Astrocyte (in vitro differentiated cells and primary cell): Measurements from ENCODE around the gene GLB1L. TPM values are rescaled to one million over a fixed set of nuclear protein-coding genes. Genes with fewer than 3 reads are reported as not detected.

Experiments
- DNase-seq: peaks from one replicate; pipeline ENCODE4 v3.0.0-alpha.2; 2010; ENCODE audit warnings: low read depth
- FAIRE-seq: peaks from 2 replicates; lab custom pipeline; 2011; peaks lifted over from hg19 to GRCh38; lab: Jason Lieb, UNC
- H2AFZ ChIP-seq: 2 replicates; pipeline ENCODE4 v1.6.0; 2012; ENCODE audit warnings: low read depth, low read length, inconsistent platforms
- H3K27ac ChIP-seq: 2 replicates; pipeline ENCODE4 v1.5.1; 2011; ENCODE audit warnings: low read depth, low read length, inconsistent platforms
- H3K27me3 ChIP-seq: 2 replicates; pipeline ENCODE4 v1.6.0; 2011; ENCODE audit warnings: low read length, inconsistent platforms; ENCODE audit not compliant: insufficient read depth
- H3K36me3 ChIP-seq: 2 replicates; pipeline ENCODE4 v1.5.1; 2011; ENCODE audit warnings: low read length, inconsistent platforms; ENCODE audit not compliant: insufficient read depth
- H3K4me1 ChIP-seq: 2 replicates; pipeline ENCODE4 v1.5.1; 2011; ENCODE audit warnings: low read length, inconsistent platforms; ENCODE audit not compliant: insufficient read depth
- H3K4me2 ChIP-seq: 2 replicates; pipeline ENCODE4 v1.6.0; 2012; ENCODE audit warnings: low read length, inconsistent platforms
- H3K4me3 ChIP-seq: 2 replicates; pipeline ENCODE4 v1.5.1; 2011; ENCODE audit warnings: low read depth, mild to moderate bottlenecking, low read length, inconsistent platforms; ENCODE audit not compliant: insufficient read depth
- H3K79me2 ChIP-seq: 2 replicates; pipeline ENCODE4 v1.6.0; 2012; ENCODE audit warnings: mild to moderate bottlenecking, low read length, inconsistent platforms; ENCODE audit not compliant: insufficient read depth
- H3K9ac ChIP-seq: 2 replicates; pipeline ENCODE4 v1.6.0; 2012; ENCODE audit warnings: mild to moderate bottlenecking, low read length, inconsistent platforms
- H3K9me3 ChIP-seq: 2 replicates; pipeline ENCODE4 v1.5.1; 2012; ENCODE audit warnings: low read depth, mild to moderate bottlenecking, low read length, inconsistent platforms; ENCODE audit not compliant: insufficient read depth
- H4K20me1 ChIP-seq: 2 replicates; pipeline ENCODE4 v1.6.0; 2012; ENCODE audit warnings: low read length, inconsistent platforms; ENCODE audit not compliant: insufficient read depth
- H3K27ac Mint-ChIP-seq: one replicate; pipeline ENCODE4 v1.8.0; 2021; ENCODE audit warnings: mild to moderate bottlenecking, mixed read lengths; ENCODE audit not compliant: unreplicated experiment
- H3K27me3 Mint-ChIP-seq: one replicate; pipeline ENCODE4 v1.8.0; 2021; ENCODE audit warnings: low read depth, mixed read lengths; ENCODE audit not compliant: unreplicated experiment
- H3K36me3 Mint-ChIP-seq: one replicate; pipeline ENCODE4 v1.8.0; 2021; ENCODE audit warnings: low read depth, mixed read lengths; ENCODE audit not compliant: unreplicated experiment
- H3K4me1 Mint-ChIP-seq: one replicate; pipeline ENCODE4 v1.8.0; 2021; ENCODE audit warnings: low read depth, mixed read lengths; ENCODE audit not compliant: unreplicated experiment
- H3K4me3 Mint-ChIP-seq: one replicate; pipeline ENCODE4 v1.8.0; 2021; ENCODE audit warnings: mild to moderate bottlenecking, moderate library complexity, mixed read lengths; ENCODE audit not compliant: unreplicated experiment
- H3K9me3 Mint-ChIP-seq: one replicate; pipeline ENCODE4 v1.8.0; 2021; ENCODE audit warnings: mild to moderate bottlenecking, mixed read lengths; ENCODE audit not compliant: unreplicated experiment
- EZH2 ChIP-seq: IDR thresholded peaks from 2 replicates; pipeline ENCODE4 v1.6.1; 2012; ENCODE audit warnings: mild to moderate bottlenecking, low read length, inconsistent platforms; ENCODE audit not compliant: insufficient read depth
- total RNA-seq: library from RNA; stranded (reverse); gene quantifications from 2 replicates; pipeline ENCODE4 v1.2.1, GENCODE V29; 2021
- TF ChIP-seq, protein P1 (sequence below): IDR thresholded peaks from 2 replicates; pipeline ENCODE4 v1.5.1; 2011; ENCODE audit warnings: low read depth, mild to moderate bottlenecking, inconsistent platforms, low read length, moderate library complexity; ENCODE audit not compliant: insufficient read depth

GLB1L gene
- total RNA-seq, 1 donor from 2014 or later: 2.7 TPM

DNA sequence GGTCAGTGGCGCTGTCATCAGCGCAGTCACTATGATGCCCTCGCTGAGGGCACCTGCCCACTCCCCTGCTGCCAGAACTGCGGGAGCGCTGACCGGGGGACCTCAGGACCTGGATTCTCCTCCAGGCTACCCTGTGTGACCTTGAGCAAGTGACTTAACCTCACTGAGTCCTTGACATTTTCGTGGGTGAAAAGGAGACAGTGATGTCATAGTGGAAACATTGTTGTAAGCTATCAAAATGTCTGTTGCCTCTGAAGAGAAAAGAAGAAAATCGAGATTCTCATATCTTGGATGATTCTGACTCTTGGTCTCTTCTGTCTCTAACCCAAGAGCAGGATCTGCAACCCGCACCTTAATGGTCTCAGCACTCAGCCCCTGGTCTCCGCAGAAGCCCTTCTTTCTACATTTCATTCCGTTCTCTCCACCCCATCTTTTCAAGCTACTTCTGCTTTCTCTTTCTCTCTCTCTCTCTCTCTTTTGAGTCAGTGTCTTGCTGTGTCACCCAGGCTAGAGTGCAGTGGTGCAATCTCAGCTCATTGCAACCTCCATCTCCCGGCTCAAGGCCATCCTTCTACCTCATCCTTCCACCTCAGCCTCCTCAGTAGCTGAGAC lies 9.5 kb upstream of the GLB1L start:
- H3K4me3 Mint-ChIP-seq: peak overlapping the region; percentile 37
- Histone ChIP-seq H3K36me3 (no peaks in the 10 kb centered on the region), H3K27me3 (peaks cover 29% of the 10 kb centered on the region), H3K27ac (no peak overlapping the region), H3K4me3 (peak overlapping the region; percentile 47), H4K20me1 (peaks cover 3% of the 10 kb centered on the region), H3K4me1 (peaks cover 38% of the 10 kb centered on the region), H3K9ac (peak overlapping the region; percentile 49), H3K9me3 (no peaks in the 10 kb centered on the region), H2AFZ (peak overlapping the region; percentile 70), H3K4me2 (peak overlapping the region; percentile 94), H3K79me2 (no peaks in the 10 kb centered on the region)
- FAIRE-seq (no peak), DNase-seq (no peak)
- H3K27me3 Mint-ChIP-seq: peaks cover 22% of the 10 kb centered on the region
- H3K36me3 Mint-ChIP-seq: peaks cover 3% of the 10 kb centered on the region
- H3K27ac Mint-ChIP-seq: peak overlapping the region; percentile 74
- no peak for TF ChIP-seq EZH2
- TF ChIP-seq, protein P1, sequence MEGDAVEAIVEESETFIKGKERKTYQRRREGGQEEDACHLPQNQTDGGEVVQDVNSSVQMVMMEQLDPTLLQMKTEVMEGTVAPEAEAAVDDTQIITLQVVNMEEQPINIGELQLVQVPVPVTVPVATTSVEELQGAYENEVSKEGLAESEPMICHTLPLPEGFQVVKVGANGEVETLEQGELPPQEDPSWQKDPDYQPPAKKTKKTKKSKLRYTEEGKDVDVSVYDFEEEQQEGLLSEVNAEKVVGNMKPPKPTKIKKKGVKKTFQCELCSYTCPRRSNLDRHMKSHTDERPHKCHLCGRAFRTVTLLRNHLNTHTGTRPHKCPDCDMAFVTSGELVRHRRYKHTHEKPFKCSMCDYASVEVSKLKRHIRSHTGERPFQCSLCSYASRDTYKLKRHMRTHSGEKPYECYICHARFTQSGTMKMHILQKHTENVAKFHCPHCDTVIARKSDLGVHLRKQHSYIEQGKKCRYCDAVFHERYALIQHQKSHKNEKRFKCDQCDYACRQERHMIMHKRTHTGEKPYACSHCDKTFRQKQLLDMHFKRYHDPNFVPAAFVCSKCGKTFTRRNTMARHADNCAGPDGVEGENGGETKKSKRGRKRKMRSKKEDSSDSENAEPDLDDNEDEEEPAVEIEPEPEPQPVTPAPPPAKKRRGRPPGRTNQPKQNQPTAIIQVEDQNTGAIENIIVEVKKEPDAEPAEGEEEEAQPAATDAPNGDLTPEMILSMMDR: no peak
- no peaks in the 10 kb centered on the region for H3K9me3 Mint-ChIP-seq
- H3K4me1 Mint-ChIP-seq: peaks cover 22% of the 10 kb centered on the region

GRCh38 chr2:219253753-219254589 lies 8.7 kb upstream of the GLB1L start, which contains the start of gene TUBA4A:
TUBA4A (minus strand) TSS chr2:219253918; CDS start chr2:219253858, 60 bp downstream.
- H3K9me3 Mint-ChIP-seq: no peaks in the 10 kb centered on the region
- peak within 1 kb of the TSS; percentile 74 for H3K27ac Mint-ChIP-seq
- FAIRE-seq (no peak), DNase-seq (peak; percentile 18)
- H3K4me2 ChIP-seq: peak within 1 kb of the TSS; percentile 94
- no peaks in the 10 kb centered on the region for H3K9me3 ChIP-seq
- H3K4me3 Mint-ChIP-seq: peak within 1 kb of the TSS; percentile 82
- no peak within 1 kb of the TSS for H3K27ac ChIP-seq
- peak within 1 kb of the TSS; percentile 60 for H3K9ac ChIP-seq
- H3K27me3 ChIP-seq: peaks cover 24% of the 10 kb centered on the region
- H3K79me2 ChIP-seq: no peaks in the 10 kb centered on the region
- peak within 1 kb of the TSS; percentile 72 for H2AFZ ChIP-seq
- peaks cover 3% of the 10 kb centered on the region for H3K36me3 Mint-ChIP-seq
- H4K20me1 ChIP-seq: peaks cover 4% of the 10 kb centered on the region
- no peaks in the 10 kb centered on the region for H3K36me3 ChIP-seq
- peaks cover 45% of the 10 kb centered on the region for H3K4me1 ChIP-seq
- H3K4me3 ChIP-seq: peak within 1 kb of the TSS; percentile 47
- H3K4me1 Mint-ChIP-seq: peaks cover 30% of the 10 kb centered on the region
- H3K27me3 Mint-ChIP-seq: peaks cover 21% of the 10 kb centered on the region
- TF ChIP-seq EZH2: peak; percentile 80
- TF ChIP-seq, protein P1: no peak
